Hair follicular keratinocyte (primary cell): ENCODE data around the gene EIF3M. TPM values are rescaled to one million over a fixed set of nuclear protein-coding genes. Genes with fewer than 3 reads are reported as not detected.

Experiments
- total RNA-seq: library from RNA; depleted of rRNA; stranded (reverse); fragments of >200 nt; gene quantifications from 2 replicates; pipeline ENCODE4 v1.2.3, GENCODE V29; 2015

EIF3M gene
- 548 and 701 TPM in 2 replicates for total RNA-seq

DNA sequence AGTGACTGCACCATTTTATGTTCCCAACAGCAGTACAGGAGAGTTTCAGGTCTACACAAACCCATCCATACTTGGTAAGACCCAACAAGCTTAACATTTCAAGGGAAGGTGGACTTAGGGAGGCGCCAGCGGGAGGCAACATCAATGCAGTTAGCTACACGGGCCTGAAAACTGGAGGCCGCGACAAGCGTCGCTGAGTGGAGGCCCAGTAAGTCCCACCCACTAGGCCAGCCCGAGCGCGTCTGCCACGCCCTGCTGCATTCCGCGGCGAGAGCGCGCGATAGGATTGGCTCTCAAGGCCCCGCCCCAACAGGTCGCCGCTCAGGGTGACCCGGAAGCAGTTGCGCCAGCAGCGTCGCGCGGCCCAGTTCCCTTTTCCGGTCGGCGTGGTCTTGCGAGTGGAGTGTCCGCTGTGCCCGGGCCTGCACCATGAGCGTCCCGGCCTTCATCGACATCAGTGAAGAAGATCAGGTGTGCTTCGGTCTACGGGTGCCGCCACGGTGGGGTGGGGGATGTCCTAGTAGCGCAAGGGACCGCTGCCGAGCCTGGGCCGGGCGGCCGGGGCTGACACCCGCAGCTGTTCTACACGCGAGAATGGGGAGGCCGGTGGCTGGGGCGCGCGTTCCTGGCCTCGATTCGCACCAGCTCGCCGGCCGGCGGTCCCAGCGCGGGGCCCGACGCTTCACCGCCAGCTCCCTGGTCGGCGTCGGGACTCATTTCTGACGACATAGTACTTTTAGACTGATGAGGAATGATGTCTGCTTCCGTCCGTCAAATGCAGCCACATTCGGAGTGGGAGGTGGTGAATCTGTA lies at the start of gene EIF3M:
EIF3M (plus strand) TSS at position 373 of the 813 bp plus-strand sequence; CDS start at position 430, 57 bp downstream.

Other genes with a start within 250 kb of the EIF3M start
- gene WT1, start 148.3 kb upstream of the EIF3M start, total RNA-seq, result not detected in 2 replicates
- not detected in 2 replicates for gene CCDC73, start 210.8 kb downstream of the EIF3M start, total RNA-seq
- gene PRRG4, start 246.1 kb downstream of the EIF3M start, total RNA-seq, result 6.3 and 7.3 TPM in 2 replicates